HFFc6 (cell line): ENCODE results near the gene UST. TPM values are rescaled to one million over a fixed set of nuclear protein-coding genes. Genes with fewer than 3 reads are reported as not detected.

ENCODE experiments used
- DNase-seq: peaks from one replicate; pipeline ENCODE4 v3.0.0-alpha.2; 2018
- H3K27ac Mint-ChIP-seq: 2 replicates; pipeline ENCODE4 v1.8.0; 2020; ENCODE audit warnings: mild to moderate bottlenecking, mixed read lengths
- H3K27me3 Mint-ChIP-seq: 2 replicates; pipeline ENCODE4 v1.8.0; 2021; ENCODE audit warnings: mild to moderate bottlenecking, moderate library complexity, mixed read lengths; ENCODE audit not compliant: insufficient read depth
- H3K36me3 Mint-ChIP-seq: 2 replicates; pipeline ENCODE4 v1.8.0; 2021; ENCODE audit warnings: low read depth, mixed read lengths
- H3K4me1 Mint-ChIP-seq: 2 replicates; pipeline ENCODE4 v1.8.0; 2020; ENCODE audit warnings: low read depth, mixed read lengths
- H3K4me3 Mint-ChIP-seq: 2 replicates; pipeline ENCODE4 v1.8.0; 2020; ENCODE audit warnings: mild to moderate bottlenecking, moderate library complexity, mixed read lengths
- H3K9me3 Mint-ChIP-seq: 2 replicates; pipeline ENCODE4 v1.8.0; 2020; ENCODE audit warnings: mild to moderate bottlenecking, mixed read lengths
- CTCF ChIP-seq: fragments of 200-600 bp; sonication (generic); IDR thresholded peaks from 2 replicates; pipeline ENCODE4 v1.5.0; 2021; ENCODE audit warnings: antibody characterized with exemption, mild to moderate bottlenecking
- total RNA-seq, 6 experiments: library from RNA; stranded (reverse); fragmentation: NEBNext Ultra II Directional; extraction: Animal tissue kit (Norgen Biotek cat#: 25700); gene quantifications; 2 replicates in 1 of 6; 3 replicates in 5 of 6; pipeline ENCODE4 v1.2.3, GENCODE V29; 2021

UST gene
- total RNA-seq, 6 experiments from 2014 or later, result 12.9 to 17.3 (median 16.7) TPM

GRCh38 chr6:149043476-149044130 lies 296.8 kb downstream of the UST start:
- peaks cover 33% of the 10 kb centered on the region for H3K4me1 Mint-ChIP-seq
- no peaks in the 10 kb centered on the region; the same call in 1 of the 2 replicates for H3K27me3 Mint-ChIP-seq
- H3K36me3 Mint-ChIP-seq, result peaks cover 6% of the 10 kb centered on the region; the same call in 1 of the 2 replicates
- DNase-seq, result peak; percentile 10
- TF ChIP-seq CTCF, result peak; percentile 67
- H3K4me3 Mint-ChIP-seq, result no peak overlapping the region
- H3K27ac Mint-ChIP-seq, result no peak overlapping the region
- H3K9me3 Mint-ChIP-seq, result no peaks in the 10 kb centered on the region

DNA sequence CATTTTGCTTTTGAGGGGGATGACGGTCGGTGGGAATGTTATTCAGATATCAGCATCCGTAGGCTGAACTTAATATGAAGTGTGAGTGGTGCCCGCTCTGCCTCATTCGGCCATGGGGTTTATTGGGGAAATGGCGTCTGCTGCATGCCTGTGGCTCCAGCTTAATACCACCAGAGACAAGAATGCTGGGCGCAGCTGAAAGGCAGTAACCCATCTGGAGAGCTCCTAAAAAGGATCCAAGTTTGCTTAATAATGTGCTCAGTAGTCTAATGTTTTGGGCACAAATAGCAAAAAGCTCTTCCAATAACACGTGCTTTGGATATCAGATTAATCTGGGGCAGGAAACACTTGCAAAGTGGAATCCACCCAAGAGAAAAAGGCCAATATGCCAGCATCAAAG lies 297.7 kb downstream of the UST start:
- DNase-seq, result no peak
- no peak overlapping the region for H3K4me3 Mint-ChIP-seq
- H3K27me3 Mint-ChIP-seq, result no peaks in the 10 kb centered on the region; the same call in 1 of the 2 replicates
- no peak overlapping the region for H3K27ac Mint-ChIP-seq
- no peaks in the 10 kb centered on the region for H3K9me3 Mint-ChIP-seq
- peaks cover 5% of the 10 kb centered on the region; the same call in 1 of the 2 replicates for H3K36me3 Mint-ChIP-seq
- H3K4me1 Mint-ChIP-seq, result peaks cover 42% of the 10 kb centered on the region
- no peak for TF ChIP-seq CTCF

GRCh38 chr6:149045404-149045803 lies 298.6 kb downstream of the UST start:
- Mint-ChIP-seq H3K9me3 (no peaks in the 10 kb centered on the region), H3K4me1 (peaks cover 51% of the 10 kb centered on the region), H3K27ac (no peak overlapping the region), H3K27me3 (no peaks in the 10 kb centered on the region; the same call in 1 of the 2 replicates), H3K4me3 (no peak overlapping the region), H3K36me3 (peaks cover 5% of the 10 kb centered on the region; the same call in 1 of the 2 replicates)
- no peak for DNase-seq
- no peak for TF ChIP-seq CTCF

GRCh38 chr6:149046164-149046821 lies 299.5 kb downstream of the UST start:
- H3K27ac Mint-ChIP-seq, result peak overlapping the region; percentile 64; the same call in 1 of the 2 replicates
- H3K27me3 Mint-ChIP-seq, result no peaks in the 10 kb centered on the region; the same call in 1 of the 2 replicates
- H3K9me3 Mint-ChIP-seq, result no peaks in the 10 kb centered on the region
- no peak for TF ChIP-seq CTCF
- no peak for DNase-seq
- H3K36me3 Mint-ChIP-seq, result peaks cover 5% of the 10 kb centered on the region; the same call in 1 of the 2 replicates
- H3K4me3 Mint-ChIP-seq, result no peak overlapping the region
- H3K4me1 Mint-ChIP-seq, result peaks cover 58% of the 10 kb centered on the region

GRCh38 chr6:149046822-149047246 lies 300.0 kb downstream of the UST start:
- H3K4me3 Mint-ChIP-seq, result no peak overlapping the region
- H3K27me3 Mint-ChIP-seq, result no peaks in the 10 kb centered on the region; the same call in 1 of the 2 replicates
- H3K27ac Mint-ChIP-seq, result peak overlapping the region; percentile 64
- DNase-seq, result peak; percentile 12
- peaks cover 58% of the 10 kb centered on the region for H3K4me1 Mint-ChIP-seq
- peaks cover 5% of the 10 kb centered on the region; the same call in 1 of the 2 replicates for H3K36me3 Mint-ChIP-seq
- no peaks in the 10 kb centered on the region for H3K9me3 Mint-ChIP-seq
- TF ChIP-seq CTCF, result no peak
